Endothelial cell of umbilical vein (primary cell): ENCODE results near the gene ANKRD44. TPM values are rescaled to one million over a fixed set of nuclear protein-coding genes. Genes with fewer than 3 reads are reported as not detected.

Experiments used
- BruUV-seq: library from RNA; stranded (reverse); fragments of 400-500 nt; replicated peaks from 2 replicates; lab custom pipeline; 2021; lab: Mats Ljungman, UMichigan
- CTCF ChIA-PET: fragments of 300-600, 350-600 bp; sonication (Branson Sonifier 250); formaldehyde crosslinking; loops from one replicate; lab custom pipeline; 2021; ENCODE audit warnings: antibody characterized with exemption, inconsistent platforms; lab: Charles Lee
- POLR2A ChIA-PET: fragments of 300-600, 350-600 bp; sonication (Branson Sonifier 250); formaldehyde crosslinking; loops from one replicate; lab custom pipeline; 2021; ENCODE audit warnings: antibody characterized with exemption, inconsistent platforms; lab: Charles Lee
- DNase-seq: peaks from one replicate; pipeline ENCODE4 v3.0.0-alpha.2; 2011; ENCODE audit warnings: low read depth, low spot score
- FAIRE-seq: peaks from 2 replicates; lab custom pipeline; 2011; peaks lifted over from hg19 to GRCh38; lab: Jason Lieb, UNC
- H2AFZ ChIP-seq: 2 replicates; pipeline ENCODE4 v1.6.0; 2012; ENCODE audit warnings: low read depth, low read length, control low read depth, inconsistent platforms
- H3K27ac ChIP-seq: 2 replicates; pipeline ENCODE4 v1.5.1; 2011; ENCODE audit warnings: low read depth, mild to moderate bottlenecking, control low read depth, low read length, moderate library complexity; ENCODE audit not compliant: insufficient read depth
- H3K27me3 ChIP-seq, 2 experiments: 2 replicates each; pipeline versions ENCODE4 v1.6.0 to v1.6.1; 2011; ENCODE audit warnings: low read length in 2 of 2, mixed read lengths in 1 of 2; ENCODE audit not compliant: control insufficient read depth in 2 of 2, insufficient read depth in 2 of 2
- H3K36me3 ChIP-seq, 2 experiments: 2 replicates in 1 of 2; 3 replicates in 1 of 2; pipeline ENCODE4 v1.5.1; 2011; ENCODE audit warnings: low read length in 2 of 2, mild to moderate bottlenecking in 1 of 2, moderate library complexity in 1 of 2; ENCODE audit not compliant: control insufficient read depth in 2 of 2, insufficient read depth in 2 of 2; ENCODE audit errors: extremely low read depth in 1 of 2
- H3K4me1 ChIP-seq: 3 replicates; pipeline ENCODE4 v1.5.1; 2011; ENCODE audit warnings: mild to moderate bottlenecking, low read length; ENCODE audit not compliant: control insufficient read depth, insufficient read depth; ENCODE audit errors: extremely low read depth
- H3K4me2 ChIP-seq: 2 replicates; pipeline ENCODE4 v1.6.1; 2011; ENCODE audit warnings: low read length, control low read depth, mixed read lengths; ENCODE audit not compliant: insufficient read depth
- H3K4me3 ChIP-seq, 3 experiments: fragments of 200-600 bp in 1 of 3; sonication (generic), shearing (Covaris generic) in 1 of 3; replicated peaks in 1 of 3; 2 replicates each; pipeline ENCODE4 v1.5.1; 2011 to 2016; ENCODE audit warnings: control low read depth in 3 of 3, low read length in 3 of 3, mild to moderate bottlenecking in 2 of 3, inconsistent platforms in 1 of 3, low read depth in 1 of 3, moderate library complexity in 1 of 3; ENCODE audit not compliant: insufficient read depth in 1 of 3
- H3K79me2 ChIP-seq: 2 replicates; pipeline ENCODE4 v1.6.0; 2012; ENCODE audit warnings: low read length, inconsistent platforms; ENCODE audit not compliant: control insufficient read depth, insufficient read depth
- H3K9ac ChIP-seq: replicated peaks from 2 replicates; pipeline ENCODE3; 2011; ENCODE audit warnings: low read length, control low read depth; ENCODE audit not compliant: insufficient read depth; ENCODE audit errors: extremely low read depth
- H3K9me1 ChIP-seq: replicated peaks from 3 replicates; pipeline ENCODE4 v1.6.0; 2011; ENCODE audit warnings: mild to moderate bottlenecking, low read length; ENCODE audit not compliant: control insufficient read depth, insufficient read depth; ENCODE audit errors: extremely low read depth
- H3K9me3 ChIP-seq: replicated peaks from 2 replicates; pipeline ENCODE4 v1.5.1; 2012; ENCODE audit warnings: low read length, inconsistent platforms; ENCODE audit not compliant: control insufficient read depth, insufficient read depth
- H4K20me1 ChIP-seq: replicated peaks from 2 replicates; pipeline ENCODE3; 2011; ENCODE audit warnings: mild to moderate bottlenecking, low read length; ENCODE audit not compliant: control insufficient read depth, insufficient read depth; ENCODE audit errors: extremely low read depth
- CTCF ChIP-seq, 2 donors: IDR thresholded peaks; 1 replicate in 1 of 2; 2 replicates in 1 of 2; pipeline ENCODE4 v1.5.1; 2011; ENCODE audit warnings: low read length in 2 of 2, mild to moderate bottlenecking in 2 of 2, moderate library complexity in 2 of 2, control low read depth in 1 of 2, inconsistent platforms in 1 of 2, low read depth in 1 of 2; ENCODE audit not compliant: insufficient read depth in 1 of 2; ENCODE audit errors: extremely low read depth in 1 of 2
- FOS ChIP-seq: IDR thresholded peaks from 2 replicates; pipeline ENCODE4 v1.6.1; 2011; ENCODE audit warnings: mild to moderate bottlenecking, low read length, moderate library complexity, borderline replicate concordance; ENCODE audit not compliant: insufficient read depth
- GATA2 ChIP-seq: IDR thresholded peaks from 2 replicates; pipeline ENCODE4 v1.7.0; 2011; ENCODE audit warnings: low read depth, mild to moderate bottlenecking, moderate library complexity, mixed read lengths, low read length; ENCODE audit not compliant: insufficient read length, insufficient read depth
- JUN ChIP-seq: IDR thresholded peaks from 2 replicates; pipeline ENCODE4 v1.6.1; 2011; ENCODE audit warnings: borderline replicate concordance, low read depth; ENCODE audit not compliant: insufficient read length, insufficient read depth
- MAX ChIP-seq: IDR thresholded peaks from 2 replicates; pipeline ENCODE4 v1.6.1; 2011; ENCODE audit not compliant: insufficient read depth, insufficient read length
- MYC ChIP-seq: IDR thresholded peaks from one replicate; pipeline ENCODE4 v1.6.1; 2011; ENCODE audit warnings: mild to moderate bottlenecking, low read depth, low read length
- POLR2A ChIP-seq: IDR thresholded peaks from 2 replicates; pipeline ENCODE4 v1.6.1; 2012; ENCODE audit warnings: low read depth, mild to moderate bottlenecking, control low read depth, low read length
- POLR2AphosphoS5 ChIP-seq: IDR thresholded peaks from 2 replicates; pipeline ENCODE4 v1.6.1; 2012; ENCODE audit warnings: low read depth, mild to moderate bottlenecking, control low read depth, low read length, moderate library complexity; ENCODE audit not compliant: insufficient read depth
- dilution Hi-C: fragments of 300-500 bp; cut with MboI; formaldehyde crosslinking; loops from one replicate; pipeline ENCODE4 v1.15.0; 2019; ENCODE audit warnings: low sequenced_read_pairs; ENCODE audit not compliant: extremely low pct_ligation_motif_present
- intact Hi-C: fragments of 100-400 bp; cut with micrococcal nuclease; formaldehyde crosslinking; loops from one replicate; pipeline ENCODE4 v1.10.0; 2022
- polyA plus RNA-seq, 4 experiments: library from polyadenylated mRNA; depleted of rRNA in 3 of 4; stranded (reverse) in 3 of 4; unstranded in 1 of 4; fragments of >200 nt; gene quantifications; 2 replicates each; pipeline versions ENCODE4 v1.2.1 to v1.2.3, GENCODE V29; 2011 to 2012; ENCODE audit warnings: missing spikeins in 1 of 4
- total RNA-seq: library from RNA; stranded (reverse); gene quantifications from 2 replicates; pipeline ENCODE4 v1.2.3, GENCODE V29; 2021

Gene ANKRD44
- total and polyA plus RNA-seq, 2 donors (not counting 3 experiments of a cell fraction or from before 2014, with no cell fraction given), result 3.4 to 6.1 TPM

GRCh38 chr2:197157879-197158537, 152.6 kb downstream of the ANKRD44 start:
- no peaks in the 10 kb centered on the region for H3K79me2 ChIP-seq
- peak overlapping the region; percentile 95 for H3K27ac ChIP-seq
- no peak for FAIRE-seq
- no peaks in the 10 kb centered on the region for H4K20me1 ChIP-seq
- peak overlapping the region; percentile 96 for H3K4me2 ChIP-seq
- H3K9ac ChIP-seq, result no peak overlapping the region
- H3K4me3 ChIP-seq, result no peak overlapping the region
- dilution Hi-C loops, result no loop called here
- no peaks in the 10 kb centered on the region for H3K36me3 ChIP-seq
- no peaks in the 10 kb centered on the region for H3K9me1 ChIP-seq
- TF ChIP-seq CTCF (IDR thresholded peaks at IDR 0.05; ENCODE audit: extremely low read depth in 1 of 2, insufficient read depth in 1 of 2, low read depth in 1 of 2, low read length in 2 of 2), result no peak
- no peak for TF ChIP-seq GATA2
- no peak for TF ChIP-seq JUN
- TF ChIP-seq POLR2AphosphoS5, result no peak
- TF ChIP-seq FOS, result no peak
- TF ChIP-seq POLR2A, result no peak
- no peak for TF ChIP-seq MAX
- TF ChIP-seq MYC, result no peak
- H3K9me3 ChIP-seq, result no peaks in the 10 kb centered on the region
- no peak for DNase-seq
- peaks cover 44% of the 10 kb centered on the region for H3K4me1 ChIP-seq
- CTCF ChIA-PET, result interaction anchor here (1.4 to 3.0 kb wide), 4 partner anchors 10 to 44 kb away, joined by 4 to 36 read pairs (median 26); no protein-coding TSS in a partner anchor
- intact Hi-C loops, result loop anchor here (2.0 to 5.0 kb wide), 2 partner anchors 169 to 231 kb away; partner anchors contain the start of gene PGAP1
- no peaks in the 10 kb centered on the region for H3K27me3 ChIP-seq
- no peak overlapping the region for H2AFZ ChIP-seq
- POLR2A ChIA-PET, result no interaction called here
- BruUV-seq, result no TSS peak
